ENCODE results near the gene PDZD7. TPM values are rescaled to one million over a fixed set of nuclear protein-coding genes. Genes with fewer than 3 reads are reported as not detected.

PDZD7 gene
- 0.55 TPM for polyA plus RNA-seq (2013, experiment 1 of 2)
- 1.1 TPM for polyA plus RNA-seq (2013, experiment 2 of 2)

DNA sequence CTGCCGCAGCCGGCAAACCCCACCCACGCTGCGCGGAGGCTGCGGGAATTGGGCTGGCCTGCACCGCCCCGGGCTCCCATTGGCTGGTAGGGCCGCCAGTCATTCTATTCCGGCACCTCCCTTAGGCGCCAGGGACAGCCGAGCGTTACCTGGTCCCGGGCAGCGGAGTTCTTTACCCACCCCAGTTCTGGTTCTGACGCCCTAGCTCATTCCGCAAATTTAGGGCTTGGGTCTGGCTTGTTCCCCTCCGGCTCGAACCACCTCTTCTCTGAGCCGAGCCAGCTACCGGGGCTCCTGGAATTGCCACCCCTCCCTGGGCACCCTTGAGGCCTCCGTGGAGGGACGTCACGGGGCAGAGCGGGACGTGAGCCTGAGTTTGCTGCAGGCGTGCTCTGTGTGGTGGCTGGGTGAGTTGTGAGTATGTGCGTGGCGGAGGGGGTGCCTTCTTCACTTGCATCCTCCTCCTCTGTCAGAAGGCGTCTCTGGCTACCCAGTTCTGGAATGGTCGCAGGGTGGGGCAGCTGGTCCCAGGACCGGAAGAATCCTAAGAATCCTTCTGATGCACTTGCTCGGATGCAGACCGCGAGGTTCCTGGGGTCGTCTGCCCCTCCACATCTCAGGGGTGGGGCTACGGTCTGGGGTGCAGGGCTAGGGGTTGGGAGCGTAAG lies at the start of gene PDZD7, which contains the start of gene SFXN3:
PDZD7 (minus strand) TSS at position 2 of the 668 bp plus-strand sequence. CDS start 910 bp downstream, outside the sequence.
SFXN3 (plus strand) TSS at position 107 of the 668 bp plus-strand sequence. CDS start 3,461 bp downstream, outside the sequence.
- H3K27ac ChIP-seq (ENCODE audit: low read depth, low read length, severe bottlenecking), result peak within 1 kb of the TSS; percentile 94
- 0 to 3% methylated on average over 30 to 37 of the region's 38 CpGs for WGBS, 2 experiments (ENCODE audit: insufficient coverage in 2 of 2)
- H3K36me3 ChIP-seq (ENCODE audit: control insufficient read depth, insufficient read depth, low read length), result peaks cover 20% of the 10 kb centered on the region
- peak within 1 kb of the TSS; percentile 46 for H3K4me3 ChIP-seq (ENCODE audit: extremely low read depth, insufficient read depth, low read length, poor library complexity, severe bottlenecking)
- peaks cover 32% of the 10 kb centered on the region for H3K4me1 ChIP-seq (ENCODE audit: control insufficient read depth, insufficient read depth, low read length, poor library complexity, severe bottlenecking)
- H3K9me3 ChIP-seq (ENCODE audit: control insufficient read depth, low read length), result no peaks in the 10 kb centered on the region

- 83 to 88% methylated on average over 1 of the region's 1 CpG for WGBS, 2 experiments (ENCODE audit: insufficient coverage in 2 of 2)
- H3K27ac ChIP-seq (ENCODE audit: low read depth, low read length, severe bottlenecking), result no peak overlapping the region
- no peak overlapping the region for H3K4me3 ChIP-seq (ENCODE audit: extremely low read depth, insufficient read depth, low read length, poor library complexity, severe bottlenecking)
- no peaks in the 10 kb centered on the region for H3K4me1 ChIP-seq (ENCODE audit: control insufficient read depth, insufficient read depth, low read length, poor library complexity, severe bottlenecking)
- no peaks in the 10 kb centered on the region for H3K9me3 ChIP-seq (ENCODE audit: control insufficient read depth, low read length)
- H3K36me3 ChIP-seq (ENCODE audit: control insufficient read depth, insufficient read depth, low read length), result no peaks in the 10 kb centered on the region
Observed at GRCh38 chr10:101079874-101080273, 48.9 kb upstream of the PDZD7 start.

GRCh38 chr10:101076630-101077029 lies 45.7 kb upstream of the PDZD7 start:
- no peak overlapping the region for H3K27ac ChIP-seq (ENCODE audit: low read depth, low read length, severe bottlenecking)
- no peaks in the 10 kb centered on the region for H3K9me3 ChIP-seq (ENCODE audit: control insufficient read depth, low read length)
- WGBS, 2 experiments (ENCODE audit: insufficient coverage in 2 of 2), result 90 to 100% methylated on average over 2 to 3 of the region's 5 CpGs

DNA sequence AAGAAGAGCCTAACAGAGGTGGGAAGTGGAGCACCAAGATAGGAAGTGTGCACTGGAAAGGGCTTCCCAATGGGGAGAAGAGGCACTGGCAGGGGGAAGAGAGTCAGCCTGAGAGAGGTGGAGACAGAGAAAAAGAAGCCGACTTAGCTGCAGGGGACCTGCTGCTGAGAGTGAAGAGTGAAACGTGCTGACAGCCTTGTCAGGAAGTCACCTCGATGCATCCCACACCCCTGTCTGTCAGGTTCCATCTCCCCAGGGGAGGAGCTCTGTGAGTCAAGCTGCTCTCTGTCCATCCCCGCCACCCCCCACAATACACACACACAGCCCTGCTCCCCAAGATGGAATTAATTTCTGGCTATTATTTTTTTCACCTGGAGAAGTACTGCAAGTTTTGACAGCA lies 44.8 kb upstream of the PDZD7 start:
- WGBS, 2 experiments (ENCODE audit: insufficient coverage in 2 of 2), result 0% methylated on average over 3 of the region's 4 CpGs
- Histone ChIP-seq H3K4me3 (ENCODE audit: extremely low read depth, insufficient read depth, low read length, poor library complexity, severe bottlenecking) (no peak overlapping the region), H3K36me3 (ENCODE audit: control insufficient read depth, insufficient read depth, low read length) (no peaks in the 10 kb centered on the region), H3K27ac (ENCODE audit: low read depth, low read length, severe bottlenecking) (no peak overlapping the region), H3K4me1 (ENCODE audit: control insufficient read depth, insufficient read depth, low read length, poor library complexity, severe bottlenecking) (no peaks in the 10 kb centered on the region), H3K9me3 (ENCODE audit: control insufficient read depth, low read length) (no peaks in the 10 kb centered on the region)

More at GRCh38 chr10:101076630-101077029, 45.7 kb upstream of the PDZD7 start:
- H3K36me3 ChIP-seq (ENCODE audit: control insufficient read depth, insufficient read depth, low read length), result no peaks in the 10 kb centered on the region
- H3K4me1 ChIP-seq (ENCODE audit: control insufficient read depth, insufficient read depth, low read length, poor library complexity, severe bottlenecking), result no peaks in the 10 kb centered on the region
- no peak overlapping the region for H3K4me3 ChIP-seq (ENCODE audit: extremely low read depth, insufficient read depth, low read length, poor library complexity, severe bottlenecking)

- H3K4me3 ChIP-seq (ENCODE audit: extremely low read depth, insufficient read depth, low read length, poor library complexity, severe bottlenecking), result no peak overlapping the region
- no peaks in the 10 kb centered on the region for H3K4me1 ChIP-seq (ENCODE audit: control insufficient read depth, insufficient read depth, low read length, poor library complexity, severe bottlenecking)
- no peaks in the 10 kb centered on the region for H3K9me3 ChIP-seq (ENCODE audit: control insufficient read depth, low read length)
- H3K27ac ChIP-seq (ENCODE audit: low read depth, low read length, severe bottlenecking), result no peak overlapping the region
- no CpG with 5 or more reads among the region's 13 CpGs for WGBS, 2 experiments (ENCODE audit: insufficient coverage in 2 of 2)
- no peaks in the 10 kb centered on the region for H3K36me3 ChIP-seq (ENCODE audit: control insufficient read depth, insufficient read depth, low read length)
Observed at GRCh38 chr10:101073631-101074030, 42.7 kb upstream of the PDZD7 start.

GRCh38 chr10:101072923-101073322 lies 42.0 kb upstream of the PDZD7 start:
- no peak overlapping the region for H3K4me3 ChIP-seq (ENCODE audit: extremely low read depth, insufficient read depth, low read length, poor library complexity, severe bottlenecking)

DNA sequence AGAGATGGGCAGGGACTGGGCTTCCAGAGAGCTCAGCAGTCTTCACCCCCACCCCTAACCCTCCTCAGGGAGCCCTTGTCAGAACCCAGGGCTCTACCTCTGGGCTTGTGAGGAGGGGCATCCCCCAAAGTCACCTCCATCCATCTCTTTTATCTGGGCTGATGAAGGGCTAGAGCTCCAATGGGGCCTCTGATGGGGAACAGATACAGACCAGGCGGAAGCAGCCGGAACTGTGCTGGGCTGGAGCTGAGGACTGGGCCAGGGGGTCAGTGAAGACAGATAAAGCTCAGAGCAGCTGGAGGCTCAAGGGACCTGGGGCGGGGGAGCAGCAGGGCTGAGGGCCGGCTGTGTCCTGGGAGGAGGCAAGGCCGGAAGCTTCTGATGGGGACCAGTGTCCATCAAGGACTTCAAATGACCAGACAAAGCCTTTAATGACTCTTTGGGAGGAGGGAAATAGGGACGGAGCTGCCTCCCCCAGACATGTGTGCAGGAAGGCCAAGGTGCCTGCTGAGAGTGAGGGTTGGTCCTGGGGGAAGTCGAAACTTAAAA lies 41.0 kb upstream of the PDZD7 start:
- WGBS, 2 experiments (ENCODE audit: insufficient coverage in 2 of 2), result 58 to 64% methylated on average over 7 of the region's 7 CpGs
- Histone ChIP-seq H3K9me3 (ENCODE audit: control insufficient read depth, low read length) (no peaks in the 10 kb centered on the region), H3K4me1 (ENCODE audit: control insufficient read depth, insufficient read depth, low read length, poor library complexity, severe bottlenecking) (no peaks in the 10 kb centered on the region), H3K4me3 (ENCODE audit: extremely low read depth, insufficient read depth, low read length, poor library complexity, severe bottlenecking) (no peak overlapping the region), H3K36me3 (ENCODE audit: control insufficient read depth, insufficient read depth, low read length) (no peaks in the 10 kb centered on the region), H3K27ac (ENCODE audit: low read depth, low read length, severe bottlenecking) (no peak overlapping the region)

More at GRCh38 chr10:101072923-101073322, 42.0 kb upstream of the PDZD7 start:
- Histone ChIP-seq H3K27ac (ENCODE audit: low read depth, low read length, severe bottlenecking) (no peak overlapping the region), H3K9me3 (ENCODE audit: control insufficient read depth, low read length) (no peaks in the 10 kb centered on the region), H3K36me3 (ENCODE audit: control insufficient read depth, insufficient read depth, low read length) (no peaks in the 10 kb centered on the region), H3K4me1 (ENCODE audit: control insufficient read depth, insufficient read depth, low read length, poor library complexity, severe bottlenecking) (no peaks in the 10 kb centered on the region)
- WGBS, 2 experiments (ENCODE audit: insufficient coverage in 2 of 2), result 87 to 93% methylated on average over 5 to 6 of the region's 9 CpGs

GRCh38 chr10:101071267-101071884 lies 40.4 kb upstream of the PDZD7 start:
- 93 to 94% methylated on average over 2 to 5 of the region's 6 CpGs for WGBS, 2 experiments (ENCODE audit: insufficient coverage in 2 of 2)

GRCh38 chr10:101070098-101070497 lies 39.2 kb upstream of the PDZD7 start:
- H3K27ac ChIP-seq (ENCODE audit: low read depth, low read length, severe bottlenecking), result no peak overlapping the region
- peaks cover 9% of the 10 kb centered on the region for H3K4me1 ChIP-seq (ENCODE audit: control insufficient read depth, insufficient read depth, low read length, poor library complexity, severe bottlenecking)
- no peaks in the 10 kb centered on the region for H3K9me3 ChIP-seq (ENCODE audit: control insufficient read depth, low read length)
- H3K36me3 ChIP-seq (ENCODE audit: control insufficient read depth, insufficient read depth, low read length), result no peaks in the 10 kb centered on the region
- 67 to 93% methylated on average over 1 to 2 of the region's 3 CpGs for WGBS, 2 experiments (ENCODE audit: insufficient coverage in 2 of 2)
- no peak overlapping the region for H3K4me3 ChIP-seq (ENCODE audit: extremely low read depth, insufficient read depth, low read length, poor library complexity, severe bottlenecking)

More at GRCh38 chr10:101071267-101071884, 40.4 kb upstream of the PDZD7 start:
- Histone ChIP-seq H3K4me3 (ENCODE audit: extremely low read depth, insufficient read depth, low read length, poor library complexity, severe bottlenecking) (no peak overlapping the region), H3K4me1 (ENCODE audit: control insufficient read depth, insufficient read depth, low read length, poor library complexity, severe bottlenecking) (peaks cover under 1% of the 10 kb centered on the region), H3K27ac (ENCODE audit: low read depth, low read length, severe bottlenecking) (no peak overlapping the region), H3K36me3 (ENCODE audit: control insufficient read depth, insufficient read depth, low read length) (no peaks in the 10 kb centered on the region), H3K9me3 (ENCODE audit: control insufficient read depth, low read length) (no peaks in the 10 kb centered on the region)

DNA sequence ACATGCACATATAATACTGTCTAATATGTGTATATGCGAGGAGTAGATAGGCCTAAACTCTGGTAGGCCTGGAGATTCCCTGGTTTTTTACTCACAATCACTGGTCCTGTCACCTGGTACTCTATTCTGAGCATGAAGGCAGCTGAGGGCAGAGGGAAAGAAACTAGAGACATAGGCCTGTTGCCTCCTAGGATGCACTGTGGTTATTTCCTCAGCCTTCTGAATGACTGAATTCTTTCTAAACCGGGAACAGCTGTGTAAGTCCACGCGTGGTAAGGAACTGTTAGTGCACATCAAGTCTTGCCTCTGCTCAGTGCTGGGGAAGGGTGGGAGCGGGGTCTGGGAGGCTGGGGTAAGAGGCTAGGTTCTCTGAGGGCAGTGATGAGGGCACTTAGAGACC lies 38.5 kb upstream of the PDZD7 start:
- H3K4me3 ChIP-seq (ENCODE audit: extremely low read depth, insufficient read depth, low read length, poor library complexity, severe bottlenecking), result no peak overlapping the region
- no peaks in the 10 kb centered on the region for H3K9me3 ChIP-seq (ENCODE audit: control insufficient read depth, low read length)
- no peak overlapping the region for H3K27ac ChIP-seq (ENCODE audit: low read depth, low read length, severe bottlenecking)
- WGBS, 2 experiments (ENCODE audit: insufficient coverage in 2 of 2), result 62 to 88% methylated on average over 4 to 5 of the region's 5 CpGs
- peaks cover 9% of the 10 kb centered on the region for H3K4me1 ChIP-seq (ENCODE audit: control insufficient read depth, insufficient read depth, low read length, poor library complexity, severe bottlenecking)
- H3K36me3 ChIP-seq (ENCODE audit: control insufficient read depth, insufficient read depth, low read length), result no peaks in the 10 kb centered on the region
